NAMALWA (cell line): Measurements from ENCODE around the gene SGO1.
"Not testable (repeated sequence)": the region's sequence is repeated elsewhere in the genome, so short reads cannot be mapped to it uniquely, and the experiment has no call there.

Source experiments
- DNase-seq: peaks from one replicate; pipeline ENCODE4 v3.0.0-alpha.2; 2015; ENCODE audit warnings: low spot score

The SGO1 gene

DNA sequence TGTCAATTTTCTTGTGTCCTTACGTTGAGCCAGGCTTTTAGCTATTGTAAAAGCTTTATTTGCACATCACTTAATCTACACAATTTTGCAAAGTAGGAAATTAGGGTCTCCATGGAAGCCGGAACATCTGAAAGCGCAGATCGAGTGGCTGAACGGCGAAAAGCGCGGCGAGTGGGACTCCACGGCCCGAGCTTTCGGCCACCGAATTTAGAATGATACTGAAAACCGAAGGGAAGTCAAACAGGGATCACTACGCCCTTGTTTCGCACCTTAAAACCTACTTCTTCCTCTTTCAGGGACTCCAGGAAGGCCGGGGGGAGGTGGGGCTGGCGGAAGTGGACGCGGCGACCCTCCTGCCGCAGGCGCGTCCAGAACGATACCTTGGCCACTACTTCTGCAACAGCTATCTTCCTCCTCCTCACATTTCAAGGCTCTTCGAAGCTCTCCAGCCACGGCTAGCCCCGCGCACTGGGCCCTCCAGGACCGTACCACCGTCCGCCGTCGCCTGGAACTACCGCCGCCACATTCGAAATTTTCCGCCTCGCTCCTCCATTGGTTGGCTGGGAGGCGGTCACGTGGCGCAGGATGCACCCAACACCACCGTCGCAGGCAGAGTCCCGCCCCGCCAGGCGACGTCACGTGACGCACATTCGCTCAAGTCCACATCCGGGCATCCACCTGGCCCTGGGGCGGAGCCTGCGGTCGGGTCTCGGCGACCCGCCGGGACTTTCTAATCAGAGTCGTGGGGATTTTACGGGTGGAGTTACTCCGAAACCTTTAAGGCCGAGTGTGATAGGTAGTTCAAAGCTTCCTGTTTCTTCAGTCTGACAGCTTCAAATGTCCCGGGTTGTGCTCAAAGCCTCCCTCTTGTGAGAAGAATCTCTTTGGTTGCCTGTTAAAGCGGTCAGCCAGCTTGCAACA is at the start of gene SGO1:
SGO1 (minus strand) TSS at position 528 of the 921 bp plus-strand sequence. CDS start 2,179 bp downstream, outside the sequence.
- peak; percentile 99 for DNase-seq

DNA sequence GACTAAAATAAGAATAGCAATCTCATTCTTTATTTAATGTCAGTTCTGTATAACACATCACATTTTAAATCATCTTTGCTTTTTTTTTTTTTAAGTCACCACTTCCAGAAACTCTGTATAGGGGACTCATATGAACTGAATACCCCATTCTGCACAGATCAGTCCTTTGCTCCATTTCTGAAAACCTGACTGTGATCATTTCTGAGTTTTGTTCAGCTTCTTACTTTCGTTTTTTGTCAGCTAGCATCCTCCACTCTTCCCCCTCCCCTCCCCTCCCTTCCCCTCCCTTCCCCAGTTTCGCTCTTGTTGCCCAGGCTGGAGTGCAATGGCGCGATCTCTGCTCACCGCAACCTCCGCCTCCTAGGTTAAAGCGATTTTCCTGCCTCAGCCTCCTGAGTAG is 49.8 kb upstream of the SGO1 start:
- DNase-seq: no peak

DNA sequence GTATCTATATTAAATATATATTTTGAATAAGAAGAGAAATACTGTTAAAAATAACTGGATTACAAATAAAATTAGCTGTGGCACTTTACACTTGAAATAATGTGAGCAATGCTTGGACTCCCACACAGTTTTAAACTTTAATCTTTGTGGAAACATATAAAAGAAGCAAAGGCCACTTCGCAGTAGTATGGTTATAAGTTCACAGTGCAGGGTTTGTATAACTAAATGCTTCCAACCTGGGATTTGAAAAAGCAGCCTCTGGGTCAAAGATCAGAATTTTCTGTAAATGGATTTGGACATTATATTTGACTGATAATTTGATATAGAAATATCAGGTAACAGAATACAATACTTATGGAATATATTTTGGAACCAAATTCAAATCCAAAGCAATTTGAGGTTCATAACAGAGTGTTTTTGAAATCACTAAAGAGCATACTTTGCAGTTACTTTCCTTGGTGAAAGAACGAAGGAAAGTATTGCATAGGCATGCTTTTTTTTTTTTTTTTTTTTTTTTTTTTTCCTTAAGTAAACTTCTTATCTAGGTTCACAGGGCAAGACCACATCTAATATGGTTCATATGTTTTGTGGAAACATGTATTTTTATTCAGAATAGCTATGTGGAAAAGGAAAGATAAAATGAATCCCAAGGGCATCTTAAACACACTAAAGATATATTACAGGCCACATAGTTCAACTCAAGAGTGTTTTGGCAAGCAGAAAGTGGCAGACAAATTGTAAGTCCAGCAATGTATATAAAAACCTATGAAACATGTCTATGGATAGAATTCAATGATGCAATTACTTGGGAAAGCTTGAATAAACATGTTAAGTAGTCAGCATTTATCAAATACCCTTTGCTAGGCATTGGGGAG is 47.1 kb upstream of the SGO1 start:
- no peak for DNase-seq

DNA sequence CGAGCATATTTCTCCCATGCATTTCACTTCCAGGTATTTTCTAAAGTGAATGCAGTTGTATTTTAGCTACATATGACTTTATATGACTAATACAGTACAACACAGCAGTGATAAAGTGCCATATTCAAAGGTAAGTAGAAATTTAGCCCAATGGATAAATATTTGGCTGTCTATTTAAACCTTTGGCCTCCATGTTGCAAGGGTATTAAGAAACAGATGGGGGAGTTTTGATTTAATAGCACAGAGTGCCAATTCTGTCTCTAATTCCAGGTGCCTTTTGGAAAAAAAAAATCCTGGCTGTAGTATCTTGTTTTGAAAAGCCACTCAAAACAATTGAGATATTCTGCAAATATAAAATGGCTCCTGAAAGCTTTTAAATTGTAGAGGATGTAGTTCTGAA is 44.9 kb upstream of the SGO1 start:
- DNase-seq: no peak

DNA sequence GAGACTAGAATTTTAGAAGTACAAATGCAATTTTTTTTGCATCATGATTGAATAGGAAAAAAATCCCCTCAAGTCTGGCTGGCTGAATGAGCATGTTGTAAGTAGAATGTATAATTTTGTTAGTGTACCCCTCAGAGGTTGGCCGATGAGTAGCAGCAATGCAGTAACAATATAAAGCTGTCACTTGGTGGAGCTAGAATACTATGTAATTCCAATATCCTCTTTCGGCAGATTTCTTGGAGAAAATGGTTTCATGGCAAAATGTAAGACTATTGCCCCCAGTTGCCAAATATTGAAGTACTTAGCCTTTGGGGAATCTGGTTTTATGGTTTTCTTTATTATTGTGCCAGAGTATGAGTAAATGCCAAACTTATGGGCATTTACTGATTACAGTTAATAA is 39.8 kb upstream of the SGO1 start:
- DNase-seq: peak; percentile 15

DNA sequence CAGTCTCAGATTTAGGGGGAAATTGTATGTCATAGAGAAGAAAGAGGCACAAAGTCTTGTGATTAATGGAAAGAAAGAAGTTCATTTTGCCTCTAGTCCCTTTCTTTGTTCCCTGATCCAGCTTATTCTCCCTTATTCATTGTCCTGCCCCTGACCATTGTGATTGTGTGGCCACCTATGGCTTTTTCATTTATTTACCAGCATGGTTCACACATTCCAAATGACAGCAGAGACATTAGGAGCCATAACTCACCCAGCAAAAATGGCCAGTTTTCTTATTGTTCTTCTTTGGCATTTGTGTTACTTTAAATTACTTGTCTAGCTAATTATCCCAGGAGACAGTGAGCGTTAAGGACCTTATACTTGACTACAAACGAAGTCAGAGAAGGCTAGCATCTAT is 36.3 kb upstream of the SGO1 start:
- no peak for DNase-seq

DNA sequence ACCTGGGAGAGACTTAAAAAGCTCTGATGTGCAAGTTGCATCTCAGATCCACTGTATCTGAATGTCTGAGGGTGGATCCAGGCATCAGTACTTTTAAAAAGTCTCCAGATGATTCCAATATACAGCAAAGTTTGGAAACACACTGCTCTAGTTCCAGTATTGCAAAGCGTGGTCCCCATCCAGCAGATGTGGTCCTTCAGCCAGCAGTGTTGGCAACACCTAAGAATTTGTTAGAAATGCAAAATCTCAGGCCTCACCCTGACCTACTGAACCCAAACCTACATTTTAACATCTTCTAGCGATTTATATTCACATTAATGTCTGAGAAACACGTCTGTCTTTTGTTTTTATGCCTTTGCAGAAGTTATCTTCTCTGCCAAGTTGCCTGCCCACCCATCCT is 32.2 kb upstream of the SGO1 start:
- DNase-seq: no peak

DNA sequence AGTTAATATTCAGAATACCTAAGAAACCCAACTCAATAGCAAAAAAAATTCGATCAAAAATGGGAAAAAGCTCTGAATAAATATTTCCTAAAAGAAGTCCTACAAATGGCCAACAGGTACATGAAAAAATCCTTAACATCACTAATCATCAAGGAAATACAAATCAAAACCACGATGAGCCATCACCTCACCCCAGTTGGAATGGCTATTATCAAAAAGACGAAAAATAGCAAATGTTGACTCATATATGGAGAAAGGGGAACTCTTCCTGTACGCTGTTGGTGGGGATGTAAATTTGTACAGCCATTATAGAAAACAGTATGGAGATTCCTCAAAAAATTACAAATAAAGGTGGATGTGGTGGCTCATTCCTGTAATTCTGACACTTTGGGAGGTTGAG is 29.6 kb upstream of the SGO1 start:
- no peak for DNase-seq

DNA sequence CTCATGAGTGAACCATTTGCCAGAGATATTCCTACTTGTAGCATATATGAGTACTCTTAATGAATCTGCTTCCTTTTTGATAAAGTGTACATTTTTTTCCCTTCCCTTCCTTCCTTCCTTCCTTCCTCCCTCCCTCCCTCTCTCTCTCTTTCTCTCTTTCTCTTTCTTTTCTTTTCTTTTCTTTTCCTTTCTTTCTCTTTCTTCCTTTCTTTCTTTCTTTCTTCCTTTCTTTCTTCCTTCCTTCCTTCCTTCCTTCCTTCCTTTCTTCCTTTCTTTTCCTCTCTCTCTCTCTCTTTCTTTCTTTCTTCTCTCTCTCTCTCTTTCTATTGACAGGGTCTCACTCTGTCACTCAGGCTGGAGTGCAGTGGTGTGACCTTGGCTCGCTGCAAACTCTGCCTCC is 27.5 kb upstream of the SGO1 start:
- DNase-seq: not testable (repeated sequence)

DNA sequence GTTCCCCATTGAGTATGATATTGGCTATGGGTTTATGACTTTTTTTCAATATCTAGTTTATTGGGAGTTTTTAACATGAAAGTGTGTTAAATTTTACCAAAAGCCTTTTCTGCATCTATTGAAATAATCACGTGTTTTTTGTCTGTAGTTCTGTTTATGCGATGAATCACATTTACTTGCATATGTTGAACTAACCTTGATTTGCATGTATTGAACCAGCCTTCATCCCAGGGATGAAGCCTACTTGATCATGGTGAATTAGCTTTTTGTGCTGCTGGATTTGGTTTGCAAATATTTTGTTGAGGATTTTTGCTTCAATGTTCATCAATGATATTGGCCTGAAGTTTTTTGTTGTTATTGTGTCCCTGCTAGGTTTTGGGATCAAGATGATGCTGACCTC is 21.9 kb upstream of the SGO1 start:
- not testable (repeated sequence) for DNase-seq

DNA sequence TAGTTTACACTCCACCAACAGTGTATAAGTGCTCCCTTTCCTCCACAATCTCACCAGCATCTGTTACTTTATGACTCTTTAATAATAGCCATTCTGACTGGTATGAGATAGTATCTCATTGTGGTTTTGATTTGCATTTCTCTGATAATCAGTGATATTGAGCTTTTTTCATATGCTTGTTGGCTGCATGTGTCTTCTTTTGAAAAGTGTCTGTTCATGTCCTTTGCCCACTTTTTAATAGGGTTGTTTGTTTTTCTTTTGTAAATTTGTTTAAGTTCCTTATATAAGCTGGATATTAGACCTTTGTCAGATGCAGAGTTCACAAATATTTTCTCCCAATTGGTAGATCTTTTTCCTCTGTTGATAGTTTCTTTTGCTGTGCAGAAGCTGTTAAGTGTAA is 19.9 kb upstream of the SGO1 start:
- DNase-seq: not testable (repeated sequence)

DNA sequence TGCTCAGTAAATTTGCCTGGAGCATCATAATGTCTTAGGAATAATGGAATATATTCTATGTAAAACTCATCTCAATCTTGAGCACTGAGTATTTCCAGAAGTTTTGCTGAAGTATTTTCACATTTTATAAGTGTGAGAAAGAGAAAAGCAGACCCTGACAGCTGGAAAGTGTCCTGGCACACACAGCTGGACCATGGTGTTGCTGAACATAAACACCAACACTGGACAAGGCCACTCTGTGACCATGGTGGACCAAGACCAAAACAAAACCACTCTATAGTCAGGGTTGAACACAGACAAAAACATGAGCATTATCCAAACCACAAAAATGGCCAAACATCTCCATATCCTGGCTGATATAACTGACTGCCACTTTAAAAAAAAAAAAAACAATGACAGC is 15.1 kb upstream of the SGO1 start:
- DNase-seq: no peak

DNA sequence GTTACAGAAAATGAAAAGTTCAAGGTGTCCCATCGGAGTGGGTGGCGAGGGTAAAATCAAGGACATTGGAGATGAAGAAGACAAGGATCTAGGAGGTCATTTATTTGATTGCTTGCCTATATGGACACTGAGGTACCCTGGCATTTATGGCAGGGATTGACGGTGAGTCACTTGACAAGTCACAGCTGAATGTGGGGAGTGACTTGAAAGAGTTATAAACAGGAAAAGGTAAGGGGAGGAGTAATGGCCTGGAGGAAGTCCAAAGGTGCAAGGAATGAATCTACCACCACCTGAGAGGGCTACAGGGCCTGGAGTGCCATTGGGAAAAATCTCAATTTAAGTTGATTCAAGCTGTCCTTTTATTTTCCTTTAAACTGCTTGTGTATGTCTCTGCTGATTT is 11.8 kb upstream of the SGO1 start:
- DNase-seq: no peak

DNA sequence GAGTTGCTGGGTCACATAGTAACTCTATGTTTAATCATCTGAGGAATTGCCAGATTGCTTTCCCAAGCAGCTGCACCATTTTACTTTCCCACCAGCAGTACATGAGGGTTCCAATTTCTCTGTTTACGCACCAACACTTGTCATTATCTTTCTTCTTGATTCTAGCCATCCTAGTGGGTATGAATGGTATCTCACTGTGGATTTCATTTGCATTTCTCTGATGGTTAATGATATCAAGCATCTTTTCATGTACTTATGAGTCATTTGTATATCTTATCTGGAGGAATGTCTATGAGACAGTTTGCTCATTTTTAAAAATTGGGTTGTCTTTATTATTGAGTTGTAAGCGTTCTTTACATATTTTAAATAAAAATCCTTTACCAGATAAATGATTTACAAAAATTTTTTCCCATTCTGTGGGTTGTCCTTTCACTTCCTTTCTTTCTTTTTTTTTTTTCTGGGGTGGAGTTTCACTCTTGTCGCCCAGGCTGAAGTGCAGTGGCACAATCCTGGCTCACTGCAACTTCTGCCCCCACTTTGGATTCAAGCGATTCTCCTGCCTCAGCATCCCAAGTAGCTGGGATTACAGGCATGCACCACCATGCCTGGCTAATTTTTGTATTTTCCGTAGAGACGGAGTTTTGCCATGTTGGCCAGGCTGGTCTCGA is 8.9 kb upstream of the SGO1 start:
- peak; percentile 13 for DNase-seq

DNA sequence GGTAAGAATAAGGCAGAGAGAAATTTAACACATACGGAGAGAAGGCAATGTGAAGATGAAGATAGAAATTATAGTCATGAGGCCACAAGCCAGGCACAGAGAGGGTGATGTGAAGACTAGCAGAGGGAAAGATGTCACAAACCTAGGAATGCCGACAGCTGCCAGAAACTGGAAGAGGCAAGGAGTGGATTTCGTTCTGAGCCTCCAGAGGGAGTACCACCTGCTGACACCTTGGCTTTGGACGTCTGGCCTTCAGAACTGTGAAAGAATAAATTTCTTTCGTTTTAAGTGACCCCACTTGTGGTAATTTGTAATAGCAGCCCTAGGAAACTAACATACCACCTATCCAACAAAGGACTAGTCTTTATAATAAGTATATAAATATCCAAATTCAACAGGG is 5.0 kb upstream of the SGO1 start:
- no peak for DNase-seq

DNA sequence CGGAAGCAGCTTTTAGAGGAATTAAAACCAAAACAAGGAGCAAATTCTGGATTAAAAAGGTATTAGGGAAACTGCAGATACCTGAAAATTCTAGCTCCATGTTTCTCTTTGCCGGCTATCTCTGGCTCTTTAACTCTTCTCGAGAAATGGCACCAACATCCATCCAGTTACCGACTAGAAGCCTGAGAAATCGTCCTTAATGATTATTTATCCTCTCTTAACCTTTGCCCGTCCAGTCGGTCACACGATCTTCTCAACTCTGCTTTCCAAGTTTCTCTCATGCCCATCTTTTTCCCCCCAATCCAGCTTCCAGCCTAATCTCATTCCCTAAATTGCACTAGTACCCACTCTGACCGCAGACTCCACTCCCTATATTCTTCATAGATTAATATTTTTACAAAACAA is 596 bp upstream of the SGO1 start:
- no peak for DNase-seq

DNA sequence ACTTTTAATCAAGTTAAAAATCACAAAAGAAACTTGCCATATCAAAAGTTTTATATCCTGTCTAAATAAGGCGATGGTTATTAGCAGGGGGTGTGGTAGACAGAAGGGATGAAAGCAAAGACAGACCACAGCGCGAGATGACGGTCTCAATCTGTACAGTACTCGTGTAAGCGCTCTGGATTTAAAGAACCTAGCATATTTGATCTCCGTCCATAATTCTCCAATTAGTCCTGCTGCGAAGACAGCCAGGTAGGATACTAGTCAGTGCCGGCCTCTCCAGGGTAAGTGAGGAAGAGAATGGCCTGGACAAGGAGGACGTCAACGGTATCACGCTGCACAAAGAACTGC is 701 bp downstream of the SGO1 start:
- DNase-seq: peak; percentile 57

DNA sequence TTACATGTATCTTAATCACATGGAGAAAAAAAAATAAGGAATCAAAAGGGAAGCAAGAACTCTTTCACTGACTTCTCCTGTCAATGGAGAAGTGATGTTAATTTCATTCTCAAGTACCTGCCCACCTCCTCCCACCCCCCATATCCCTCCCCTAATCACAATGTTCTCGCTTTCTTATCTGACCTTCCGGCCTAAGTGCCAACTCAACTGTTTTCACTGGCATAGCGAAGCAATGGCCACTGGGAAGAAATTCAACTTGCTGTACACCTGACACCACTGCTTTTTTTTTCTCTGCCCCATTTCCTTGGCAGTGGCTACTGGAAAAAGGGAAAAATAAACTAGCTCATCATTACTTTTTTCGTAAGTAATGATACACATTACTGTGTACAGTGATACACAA is 3.8 kb downstream of the SGO1 start:
- DNase-seq: no peak

DNA sequence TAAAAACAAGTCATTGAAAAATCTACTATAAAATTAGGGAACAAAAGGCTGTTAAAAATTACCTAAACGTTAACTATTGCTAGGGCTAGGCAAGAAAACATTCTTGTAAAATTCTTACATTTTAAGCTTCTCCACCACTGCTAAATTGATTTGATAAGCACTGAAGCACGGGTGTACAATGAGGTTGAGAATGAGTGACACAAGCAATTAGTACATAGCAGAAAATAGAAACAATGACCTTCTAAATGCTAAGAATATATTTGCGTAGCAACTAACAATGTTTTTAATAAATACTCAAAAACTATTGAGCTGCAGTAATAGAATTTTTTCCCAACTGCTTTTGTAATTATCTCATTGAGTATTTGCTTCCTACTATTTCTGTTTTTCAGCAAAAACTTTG is 4.7 kb downstream of the SGO1 start:
- DNase-seq: no peak

DNA sequence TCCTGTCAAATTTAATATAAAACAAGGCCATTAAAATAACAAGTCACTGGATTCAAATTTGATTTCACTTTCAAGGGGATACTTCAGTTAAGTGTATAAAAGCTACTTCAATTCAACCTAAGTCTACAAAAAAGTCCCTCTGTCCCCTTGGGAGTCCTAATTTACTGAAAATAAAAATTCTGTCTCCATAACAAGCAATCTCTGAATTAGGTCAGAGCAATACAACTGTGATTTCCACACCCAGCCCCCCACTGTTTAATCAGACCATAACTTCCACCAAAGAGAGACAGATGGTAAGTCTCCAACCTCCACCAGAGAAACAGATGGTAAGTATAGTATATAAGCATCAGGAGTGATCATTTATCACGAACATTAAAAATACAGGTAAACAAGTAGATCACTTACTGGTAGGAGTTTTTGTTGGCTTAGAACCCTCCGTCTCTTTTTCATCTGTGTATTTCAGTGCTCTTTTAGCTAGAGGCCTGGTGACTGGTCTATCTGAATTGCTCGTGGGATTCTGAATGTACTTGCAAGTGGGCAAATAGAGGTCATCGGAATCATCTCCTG is 12.1 kb downstream of the SGO1 start:
- DNase-seq: no peak

DNA sequence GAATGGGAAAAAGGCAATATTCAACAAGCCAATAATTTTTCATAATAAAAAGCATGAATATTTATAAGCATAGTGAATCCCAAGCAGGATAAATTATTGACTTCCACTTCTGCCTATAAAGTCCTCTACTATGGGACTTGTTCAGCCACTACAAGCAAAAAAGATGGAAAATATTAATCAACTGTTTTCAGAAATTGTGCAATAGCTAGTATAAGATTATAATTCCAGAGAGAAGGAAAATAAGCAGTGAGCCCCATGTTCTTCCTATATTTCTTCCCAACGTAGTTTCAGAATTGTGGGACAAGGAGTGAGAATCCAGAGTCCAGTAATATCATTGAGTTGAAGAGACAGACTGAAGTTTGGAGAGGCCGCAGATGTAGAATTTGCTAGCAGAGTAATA is 24.3 kb downstream of the SGO1 start:
- DNase-seq: no peak

DNA sequence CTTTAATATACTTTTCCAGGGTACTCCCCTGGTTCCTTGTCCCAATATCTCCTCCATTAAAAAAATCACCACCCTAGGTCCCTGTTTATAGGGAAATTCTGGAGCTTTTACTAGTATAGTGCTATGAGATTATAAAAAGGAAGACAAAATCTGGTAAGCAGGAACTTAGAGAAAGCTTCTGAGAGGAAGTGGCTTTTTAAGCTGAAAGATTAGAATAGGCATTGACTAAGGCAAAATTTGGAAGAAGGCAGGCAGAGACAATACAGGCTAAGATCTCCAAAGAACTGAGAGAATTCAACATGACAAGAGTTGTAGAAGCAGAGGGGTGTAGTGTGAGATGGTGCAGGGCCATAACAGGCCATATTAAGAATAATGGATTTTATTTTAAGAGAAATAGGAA is 25.8 kb downstream of the SGO1 start:
- no peak for DNase-seq
